GM20431 (cell line): ENCODE data around the gene COL5A3.
"Not testable (repeated sequence)": the region's sequence is repeated elsewhere in the genome, so short reads cannot be mapped to it uniquely, and the experiment has no call there.

Source experiments
- in situ Hi-C: fragments of 300-500 bp; cut with MseI, MboI; formaldehyde crosslinking; loops from one replicate; pipeline ENCODE4 v1.15.0; 2020; ENCODE audit warnings: low sequenced_read_pairs; ENCODE audit not compliant: unreplicated experiment

COL5A3 gene

DNA sequence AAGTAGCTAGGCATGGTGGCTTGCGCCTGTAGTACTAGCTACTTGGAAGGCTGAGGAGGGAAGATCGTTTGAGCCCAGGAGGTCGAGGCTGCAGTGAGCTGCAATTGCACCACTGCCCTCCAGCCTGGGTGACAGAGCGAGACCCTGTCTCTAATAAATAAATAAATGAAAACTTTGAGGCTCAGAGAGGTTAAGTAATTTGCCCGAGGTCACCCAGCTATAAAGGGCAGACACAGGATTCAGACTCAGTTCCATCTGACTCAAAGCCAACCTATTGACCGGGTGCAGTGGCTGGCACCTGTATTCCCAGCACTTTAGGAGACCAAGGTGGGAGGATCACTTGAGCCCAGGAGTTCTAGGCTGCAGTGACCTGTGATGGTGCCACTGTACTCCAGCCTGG lies 66.6 kb downstream of the COL5A3 start:
- in situ Hi-C loops: loop anchor here (25.0 kb wide), 1 partner anchor 444 kb away; the partner anchor contains the start of gene TYK2

DNA sequence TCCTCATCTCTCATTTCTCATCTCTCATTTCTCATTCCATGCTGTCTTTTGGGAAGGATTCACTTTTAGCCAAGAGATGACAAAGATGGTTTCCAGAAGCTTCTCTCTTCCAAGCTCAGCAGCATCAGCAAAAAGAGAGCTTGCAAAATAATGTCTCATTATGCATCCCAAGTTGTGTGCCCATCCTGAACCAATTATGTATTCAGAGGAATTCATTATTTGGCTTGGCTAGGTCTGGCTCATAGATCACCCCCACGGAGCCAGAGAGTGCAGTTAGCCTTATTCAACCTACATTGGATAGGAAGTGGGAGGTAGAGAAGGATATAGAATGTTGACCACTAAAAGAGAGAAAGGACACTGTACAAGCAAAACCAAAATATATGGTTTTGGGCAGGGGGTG lies 68.6 kb downstream of the COL5A3 start:
- in situ Hi-C loops: loop anchor here (25.0 kb wide), 1 partner anchor 446 kb away; the partner anchor contains the start of gene TYK2

DNA sequence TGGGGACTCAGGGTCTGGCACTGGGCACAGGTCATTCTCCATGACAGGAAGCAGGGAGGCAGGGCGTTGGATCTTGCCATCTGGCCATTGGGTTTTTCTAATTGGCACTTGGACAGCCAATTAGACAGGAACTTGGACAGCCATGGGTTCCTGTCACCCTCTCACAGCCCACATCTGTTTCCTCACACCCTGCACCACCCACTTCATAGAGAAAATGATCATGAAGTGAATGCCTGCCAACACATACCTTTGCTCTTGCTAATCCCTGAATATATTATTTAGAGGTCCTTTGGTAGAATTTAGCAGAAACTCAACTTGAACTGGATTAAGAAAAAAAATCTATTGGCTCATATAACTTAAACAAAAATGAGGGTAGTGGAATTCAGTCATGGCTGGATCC lies 69.1 kb downstream of the COL5A3 start:
- in situ Hi-C loops: loop anchor here (25.0 kb wide), 1 partner anchor 446 kb away; the partner anchor contains the start of gene TYK2

- in situ Hi-C loops: loop anchor here (25.0 kb wide), 1 partner anchor 447 kb away; the partner anchor contains the start of gene TYK2
Measured at GRCh38 chr19:9940778-9941177, 69.5 kb downstream of the COL5A3 start.

GRCh38 chr19:9939301-9939913 lies 70.9 kb downstream of the COL5A3 start:
- in situ Hi-C loops: loop anchor here (25.0 kb wide), 1 partner anchor 448 kb away; the partner anchor contains the start of gene TYK2

DNA sequence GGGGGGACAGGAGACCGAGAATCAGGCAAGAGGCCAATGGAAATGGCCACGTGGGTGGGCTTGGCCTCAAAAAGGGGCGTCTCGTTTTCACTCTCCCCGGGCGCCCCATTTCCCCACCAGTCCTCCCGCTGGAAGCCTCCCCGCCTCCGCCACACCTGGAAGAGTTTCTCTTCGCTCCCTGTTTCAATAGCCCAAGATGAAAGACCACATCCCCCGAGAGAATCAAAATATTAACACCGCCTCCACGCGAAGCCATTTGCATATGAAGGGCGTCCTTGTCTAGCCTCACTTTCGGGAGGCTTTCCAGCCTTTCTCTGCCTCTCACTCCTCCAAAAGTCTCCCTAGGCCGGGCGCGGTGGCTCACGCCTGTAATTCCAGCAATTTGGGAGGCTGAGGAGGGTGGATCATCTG lies 73.3 kb downstream of the COL5A3 start:
- in situ Hi-C loops: loop anchor here (25.0 kb wide), 1 partner anchor 450 kb away; the partner anchor contains the start of gene TYK2

- in situ Hi-C loops: loop anchor here (25.0 kb wide), 1 partner anchor 451 kb away; the partner anchor contains the start of gene TYK2
Measured at GRCh38 chr19:9936326-9937000, 73.8 kb downstream of the COL5A3 start, which contains the start of gene OLFM2. Gene OLFM2 (minus strand): TSS chr19:9936515. CDS start chr19:9936366, 149 bp downstream.

- in situ Hi-C loops: loop anchor here (25.0 kb wide), 1 partner anchor 452 kb away; the partner anchor contains the start of gene TYK2
Measured at GRCh38 chr19:9935506-9936325, 74.6 kb downstream of the COL5A3 start.

- in situ Hi-C loops: loop anchor here (25.0 kb wide), 1 partner anchor 453 kb away; the partner anchor contains the start of gene TYK2
Measured at GRCh38 chr19:9934132-9934950, 76.0 kb downstream of the COL5A3 start.

- in situ Hi-C loops: loop anchor here (25.0 kb wide), 1 partner anchor 454 kb away; the partner anchor contains the start of gene TYK2
Measured at GRCh38 chr19:9932835-9933234, 77.5 kb downstream of the COL5A3 start.

DNA sequence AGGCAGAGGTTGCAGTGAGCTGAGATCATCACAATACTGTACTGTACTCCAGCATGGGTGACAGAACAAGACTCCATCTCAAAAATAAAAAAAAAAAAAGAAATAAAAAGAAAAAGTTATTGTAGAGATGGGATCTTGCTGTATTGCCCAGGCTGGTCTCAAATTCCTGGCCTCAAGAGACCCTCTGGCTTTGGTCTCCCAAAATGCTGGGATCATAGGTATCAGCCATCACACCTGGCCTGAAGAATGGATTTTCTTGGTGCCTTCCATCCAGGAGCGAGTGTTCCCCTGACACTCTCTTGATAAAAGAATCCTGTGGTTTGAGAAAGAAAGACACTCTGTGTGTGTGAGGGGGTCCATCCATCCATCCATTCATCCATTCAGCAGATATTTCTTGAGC lies 78.7 kb downstream of the COL5A3 start:
- in situ Hi-C loops: loop anchor here (25.0 kb wide), 1 partner anchor 456 kb away; the partner anchor contains the start of gene TYK2

DNA sequence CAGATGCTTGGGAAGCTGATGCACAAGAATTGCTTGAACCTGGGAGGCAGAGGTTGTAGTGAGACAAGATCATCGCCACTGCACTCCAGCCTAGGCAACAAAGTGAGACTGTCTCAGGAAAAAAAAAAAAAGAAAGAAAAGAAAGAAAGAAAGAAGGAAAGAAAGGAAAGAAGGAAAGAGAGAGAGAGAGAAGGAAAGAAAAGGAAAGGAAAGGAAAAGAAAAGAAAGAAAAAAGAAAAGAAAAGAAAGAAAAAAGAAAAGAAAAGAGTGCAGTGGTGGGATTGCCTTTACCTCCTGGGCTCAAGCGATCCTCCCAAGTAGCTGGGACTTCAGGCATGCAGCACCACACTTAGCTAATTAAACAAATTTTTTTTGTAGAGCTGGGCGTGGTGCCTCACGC lies 86.9 kb downstream of the COL5A3 start:
- in situ Hi-C loops: no loop called here

DNA sequence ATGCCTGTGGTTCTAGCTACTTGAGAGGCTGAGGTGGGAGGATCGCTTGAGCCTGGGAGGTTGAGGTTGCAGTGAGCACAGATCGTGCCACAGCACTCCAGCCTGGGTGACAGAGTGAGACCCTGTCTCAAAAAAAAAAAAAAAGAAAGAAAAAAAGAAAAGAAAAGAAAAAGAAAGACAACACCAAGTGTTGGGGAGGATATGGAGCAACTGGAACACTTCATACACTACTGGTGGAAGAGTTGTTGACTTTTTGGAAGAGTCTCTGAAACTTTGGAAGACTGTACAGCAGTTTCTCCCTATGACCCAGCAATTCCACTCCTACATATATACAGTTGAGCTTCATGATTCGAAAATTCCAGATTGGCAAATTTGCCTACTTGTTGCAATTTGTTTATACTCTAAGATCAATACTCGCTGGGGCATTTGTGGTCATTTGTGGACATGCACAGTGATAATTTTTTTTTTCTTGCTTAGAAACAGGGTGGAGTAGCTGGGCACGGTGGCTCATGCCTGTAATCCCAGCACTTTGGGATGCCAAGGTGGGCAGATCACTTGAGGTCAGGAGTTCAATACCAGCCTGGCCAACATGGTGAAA lies 87.4 kb downstream of the COL5A3 start:
- in situ Hi-C loops: not testable (repeated sequence)

DNA sequence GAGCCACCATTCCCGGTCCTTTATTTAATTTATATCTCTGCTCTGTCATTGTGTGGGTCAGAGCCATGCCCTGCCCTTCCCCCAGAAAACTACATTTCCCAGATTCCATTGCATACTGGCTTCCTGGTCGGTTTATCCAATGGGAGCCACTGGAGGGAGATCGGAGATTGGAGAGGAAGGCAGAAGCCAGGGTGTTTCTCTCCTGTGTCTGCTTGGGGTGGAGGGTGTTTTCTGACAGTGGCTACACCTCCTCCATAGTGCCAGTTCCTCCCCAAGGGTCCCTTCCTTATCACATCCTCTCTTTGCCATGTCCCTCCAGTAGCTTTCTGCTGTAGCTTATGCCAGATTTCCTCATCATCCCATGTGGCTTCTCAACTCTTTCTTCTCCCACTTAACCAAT lies 93.0 kb downstream of the COL5A3 start:
- in situ Hi-C loops: no loop called here

GRCh38 chr19:9916719-9917118 lies 93.6 kb downstream of the COL5A3 start:
- in situ Hi-C loops: no loop called here

DNA sequence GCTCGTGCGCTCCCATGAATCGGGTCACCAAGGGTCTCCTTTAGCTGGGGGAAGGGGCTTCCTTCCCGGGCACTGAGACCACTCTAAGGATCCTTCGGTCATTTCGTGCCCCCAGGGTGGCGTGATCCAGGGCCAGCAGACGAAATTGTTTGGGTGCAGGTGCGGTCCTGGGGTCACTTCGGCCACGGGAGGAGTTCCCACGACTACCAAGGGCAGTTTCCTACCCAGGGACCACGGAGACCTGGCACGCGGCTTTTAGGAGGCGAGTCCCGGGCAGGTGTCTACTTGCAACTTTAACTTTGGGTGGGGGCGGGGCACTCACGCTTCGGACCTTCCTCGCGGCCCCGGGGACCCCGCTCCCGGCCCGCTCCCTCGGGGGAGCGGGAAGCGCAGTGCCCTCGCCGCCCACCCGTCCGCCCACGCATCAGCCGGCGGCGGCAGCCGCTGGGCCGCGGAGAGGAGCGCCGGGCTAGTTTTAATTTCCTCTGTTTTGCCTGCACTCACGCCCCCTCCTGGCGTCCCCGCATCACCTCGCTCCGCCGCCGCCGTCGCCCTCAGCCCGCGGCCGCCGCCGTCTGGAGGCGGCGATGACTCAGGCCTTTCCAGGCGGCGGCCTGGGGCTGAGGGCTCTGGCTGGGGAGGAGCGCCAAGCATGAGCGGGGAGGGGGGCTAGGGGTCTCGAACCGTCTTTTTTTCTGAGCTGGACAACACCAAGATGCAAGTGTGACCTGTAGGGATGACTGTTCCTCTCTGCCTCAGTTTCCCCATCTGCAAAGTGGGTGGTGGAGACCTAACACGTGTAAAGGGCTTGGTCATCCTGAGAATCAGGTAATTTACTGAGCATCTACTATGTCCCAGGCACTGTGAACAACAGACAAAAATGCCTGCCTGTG lies 95.7 kb downstream of the COL5A3 start:
- in situ Hi-C loops: no loop called here

DNA sequence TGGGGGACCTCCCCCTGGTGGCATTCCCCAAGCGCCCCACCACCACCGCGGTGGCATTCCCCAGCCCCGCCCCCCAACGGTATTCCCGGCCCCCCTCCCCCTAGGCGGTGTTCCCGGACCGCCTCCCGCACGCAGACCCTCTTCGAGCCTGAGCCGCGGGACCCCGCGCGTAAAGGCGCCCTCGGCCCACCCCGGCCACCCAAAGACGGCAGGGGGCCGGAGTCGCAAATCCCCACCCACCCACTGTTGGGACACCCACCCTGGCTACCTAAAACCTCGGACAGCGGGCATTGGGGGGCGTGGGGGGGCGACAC lies 96.3 kb downstream of the COL5A3 start:
- in situ Hi-C loops: no loop called here
